H54 (cell line): ENCODE results near the gene THSD4.

Experiments
- DNase-seq: peaks from one replicate; pipeline ENCODE4 v3.0.0; 2011; ENCODE audit warnings: low spot score, mixed read lengths; ENCODE audit not compliant: insufficient read length
- FAIRE-seq: peaks from 3 replicates; lab custom pipeline; 2011; peaks lifted over from hg19 to GRCh38; lab: Jason Lieb, UNC
- POLR2A ChIP-seq: IDR thresholded peaks from 2 replicates; pipeline ENCODE4 v1.6.1; 2011; ENCODE audit warnings: low read depth, mild to moderate bottlenecking, low read length

Gene THSD4

GRCh38 chr15:71638876-71639275, 523.6 kb downstream of the THSD4 start:
- no peak for FAIRE-seq

GRCh38 chr15:71639471-71639870, 524.2 kb downstream of the THSD4 start:
- no peak for TF ChIP-seq POLR2A
- no peak for FAIRE-seq
- no peak for DNase-seq

More at GRCh38 chr15:71638876-71639275, 523.6 kb downstream of the THSD4 start:
- DNase-seq, result no peak
- no peak for TF ChIP-seq POLR2A

GRCh38 chr15:71643918-71644317, 528.6 kb downstream of the THSD4 start:
- TF ChIP-seq POLR2A, result no peak
- DNase-seq, result no peak
- no peak for FAIRE-seq

GRCh38 chr15:71646767-71647486, 531.7 kb downstream of the THSD4 start:
- no peak for FAIRE-seq
- TF ChIP-seq POLR2A, result no peak
- no peak for DNase-seq

- FAIRE-seq, result no peak
These were observed 532.2 kb downstream of the THSD4 start for GRCh38 chr15:71647487-71647808.

GRCh38 chr15:71648095-71648494, 532.8 kb downstream of the THSD4 start:
- no peak for TF ChIP-seq POLR2A
- DNase-seq (no peak), FAIRE-seq (no peak)

More at GRCh38 chr15:71647487-71647808, 532.2 kb downstream of the THSD4 start:
- TF ChIP-seq POLR2A, result no peak
- DNase-seq, result no peak

- DNase-seq (no peak), FAIRE-seq (no peak)
- no peak for TF ChIP-seq POLR2A
These were observed 534.6 kb downstream of the THSD4 start for GRCh38 chr15:71649894-71650293.

- no peak for DNase-seq
- no peak for TF ChIP-seq POLR2A
- FAIRE-seq, result no peak
These were observed 535.3 kb downstream of the THSD4 start for GRCh38 chr15:71650603-71651002.

- DNase-seq (peak; percentile 16), FAIRE-seq (peak; percentile 74)
- no peak for TF ChIP-seq POLR2A
These were observed 536.5 kb downstream of the THSD4 start for GRCh38 chr15:71651750-71652186.

GRCh38 chr15:71654042-71654719, 538.9 kb downstream of the THSD4 start:
- no peak for FAIRE-seq
- no peak for TF ChIP-seq POLR2A
- no peak for DNase-seq

GRCh38 chr15:71654720-71655174, 539.5 kb downstream of the THSD4 start:
- DNase-seq (no peak), FAIRE-seq (no peak)
- TF ChIP-seq POLR2A, result no peak

- DNase-seq (no peak), FAIRE-seq (no peak)
- TF ChIP-seq POLR2A, result no peak
These were observed 541.2 kb downstream of the THSD4 start for GRCh38 chr15:71656425-71656824.

- TF ChIP-seq POLR2A, result no peak
- FAIRE-seq (no peak), DNase-seq (no peak)
These were observed 541.9 kb downstream of the THSD4 start for GRCh38 chr15:71657141-71657540.

- TF ChIP-seq POLR2A, result no peak
- no peak for DNase-seq
- FAIRE-seq, result no peak
These were observed 542.8 kb downstream of the THSD4 start for GRCh38 chr15:71658036-71658435.
